ENCODE results near the gene DNALI1. TPM values are rescaled to one million over a fixed set of nuclear protein-coding genes. Genes with fewer than 3 reads are reported as not detected.
"Not testable (repeated sequence)": the region's sequence is repeated elsewhere in the genome, so short reads cannot be mapped to it uniquely, and the experiment has no call there.

DNALI1 gene
- total and polyA plus RNA-seq, 2 experiments from 2014 or later = 11.5 to 38.8 TPM

GRCh38 chr1:37514350-37515184 lies 42.2 kb upstream of the DNALI1 start, which contains the start of gene MEAF6:
TSS of gene MEAF6 (minus strand) at chr1:37514766. CDS start at chr1:37514746, 20 bp downstream.
- H4K20me1 ChIP-seq (ENCODE audit: insufficient read depth, poor library complexity, severe bottlenecking) = peaks cover 8% of the 10 kb centered on the region
- H3K27me3 ChIP-seq = no peaks in the 10 kb centered on the region
- 1% methylated on average over 65 of the region's 100 CpGs for WGBS (ENCODE audit: low lambda C conversion rate, missing lambda C conversion rate)

GRCh38 chr1:37515185-37516034 lies 41.3 kb upstream of the DNALI1 start:
- Histone ChIP-seq H3K9me2 (replicated peaks; ENCODE audit: insufficient read depth) (no peaks in the 10 kb centered on the region), H3K79me2 (peaks cover 33% of the 10 kb centered on the region), H4K20me1 (ENCODE audit: insufficient read depth, poor library complexity, severe bottlenecking) (peaks cover 8% of the 10 kb centered on the region), H3K4me2 (peak overlapping the region; percentile 86), H3K4me1 (ENCODE audit: insufficient read depth) (peaks cover 11% of the 10 kb centered on the region), H3K9me3 (ENCODE audit: low read depth) (no peaks in the 10 kb centered on the region), H3K4me3 (peak overlapping the region; percentile 97), H2AFZ (peak overlapping the region; percentile 76), H3K27me3 (no peaks in the 10 kb centered on the region), H3K36me3 (replicated peaks; ENCODE audit: insufficient read depth, low read depth) (no peaks in the 10 kb centered on the region), H3K27ac (peak overlapping the region; percentile 95)
- WGBS (ENCODE audit: low lambda C conversion rate, missing lambda C conversion rate) = 77% methylated on average over 18 of the region's 18 CpGs
- no peak for DNase-seq (ENCODE audit: low spot score)
- TF ChIP-seq CTCF (IDR thresholded peaks at IDR 0.05; ENCODE audit: poor library complexity) (no peak), EZH2phosphoT487 (IDR thresholded peaks at IDR 0.05; ENCODE audit: low read depth, severe bottlenecking, unreplicated experiment) (no peak), EZH2 (IDR thresholded peaks at IDR 0.05; ENCODE audit: borderline replicate concordance) (no peak)

More at GRCh38 chr1:37514350-37515184, 42.2 kb upstream of the DNALI1 start, which contains the start of gene MEAF6:
- no peaks in the 10 kb centered on the region for H3K9me3 ChIP-seq (ENCODE audit: low read depth)
- TF ChIP-seq EZH2 (IDR thresholded peaks at IDR 0.05; ENCODE audit: borderline replicate concordance) (no peak), CTCF (IDR thresholded peaks at IDR 0.05; ENCODE audit: poor library complexity) (peak; percentile 62), EZH2phosphoT487 (IDR thresholded peaks at IDR 0.05; ENCODE audit: low read depth, severe bottlenecking, unreplicated experiment) (no peak)
- H3K27ac ChIP-seq = peak within 1 kb of the TSS; percentile 95
- H3K4me2 ChIP-seq = peak within 1 kb of the TSS; percentile 93
- H3K4me3 ChIP-seq = peak within 1 kb of the TSS; percentile 97
- peaks cover 11% of the 10 kb centered on the region for H3K4me1 ChIP-seq (ENCODE audit: insufficient read depth)
- no peaks in the 10 kb centered on the region for H3K36me3 ChIP-seq (replicated peaks; ENCODE audit: insufficient read depth, low read depth)
- H2AFZ ChIP-seq = peak within 1 kb of the TSS; percentile 80
- H3K79me2 ChIP-seq = peaks cover 33% of the 10 kb centered on the region
- no peaks in the 10 kb centered on the region for H3K9me2 ChIP-seq (replicated peaks; ENCODE audit: insufficient read depth)
- DNase-seq (ENCODE audit: low spot score) = peak; percentile 94

GRCh38 chr1:37517569-37517968 lies 39.2 kb upstream of the DNALI1 start:
- peaks cover 11% of the 10 kb centered on the region for H3K4me1 ChIP-seq (ENCODE audit: insufficient read depth)
- peaks cover 16% of the 10 kb centered on the region for H3K79me2 ChIP-seq
- 90% methylated on average over 1 of the region's 1 CpG for WGBS (ENCODE audit: low lambda C conversion rate, missing lambda C conversion rate)
- TF ChIP-seq CTCF (IDR thresholded peaks at IDR 0.05; ENCODE audit: poor library complexity) (no peak), EZH2 (IDR thresholded peaks at IDR 0.05; ENCODE audit: borderline replicate concordance) (no peak), EZH2phosphoT487 (IDR thresholded peaks at IDR 0.05; ENCODE audit: low read depth, severe bottlenecking, unreplicated experiment) (no peak)
- no peaks in the 10 kb centered on the region for H3K9me2 ChIP-seq (replicated peaks; ENCODE audit: insufficient read depth)
- H3K27ac ChIP-seq = no peak overlapping the region
- no peaks in the 10 kb centered on the region for H3K27me3 ChIP-seq
- no peaks in the 10 kb centered on the region for H3K9me3 ChIP-seq (ENCODE audit: low read depth)
- DNase-seq (ENCODE audit: low spot score) = no peak
- H3K36me3 ChIP-seq (replicated peaks; ENCODE audit: insufficient read depth, low read depth) = no peaks in the 10 kb centered on the region
- no peak overlapping the region for H3K4me2 ChIP-seq
- H2AFZ ChIP-seq = no peak overlapping the region
- H3K4me3 ChIP-seq = no peak overlapping the region
- H4K20me1 ChIP-seq (ENCODE audit: insufficient read depth, poor library complexity, severe bottlenecking) = peaks cover 8% of the 10 kb centered on the region

GRCh38 chr1:37518241-37518640 lies 38.5 kb upstream of the DNALI1 start:
- H3K36me3 ChIP-seq (replicated peaks; ENCODE audit: insufficient read depth, low read depth); H3K27me3 ChIP-seq; H3K4me3 ChIP-seq; H3K27ac ChIP-seq; H3K4me2 ChIP-seq; H3K4me1 ChIP-seq (ENCODE audit: insufficient read depth); H2AFZ ChIP-seq; H3K9me3 ChIP-seq (ENCODE audit: low read depth); H3K79me2 ChIP-seq; H3K9me2 ChIP-seq (replicated peaks; ENCODE audit: insufficient read depth); DNase-seq (ENCODE audit: low spot score); H4K20me1 ChIP-seq (ENCODE audit: insufficient read depth, poor library complexity, severe bottlenecking): not testable (repeated sequence)
- 95% methylated on average over 27 of the region's 31 CpGs for WGBS (ENCODE audit: low lambda C conversion rate, missing lambda C conversion rate)

- H3K27me3 ChIP-seq; H3K9me2 ChIP-seq (replicated peaks; ENCODE audit: insufficient read depth); H3K4me2 ChIP-seq; H3K36me3 ChIP-seq (replicated peaks; ENCODE audit: insufficient read depth, low read depth); H3K9me3 ChIP-seq (ENCODE audit: low read depth); H3K27ac ChIP-seq; H3K4me3 ChIP-seq; H3K79me2 ChIP-seq; H4K20me1 ChIP-seq (ENCODE audit: insufficient read depth, poor library complexity, severe bottlenecking); H2AFZ ChIP-seq; DNase-seq (ENCODE audit: low spot score); H3K4me1 ChIP-seq (ENCODE audit: insufficient read depth): not testable (repeated sequence)
- 88% methylated on average over 15 of the region's 15 CpGs for WGBS (ENCODE audit: low lambda C conversion rate, missing lambda C conversion rate)
Measured at GRCh38 chr1:37518929-37519328, 37.8 kb upstream of the DNALI1 start.

Measured in hepatocyte (in vitro differentiated cells).